Endothelial cell of umbilical vein (primary cell): ENCODE results near the gene WDPCP.

Source experiments
- EZH2 ChIP-seq: IDR thresholded peaks from 2 replicates; pipeline ENCODE4 v1.6.1; 2012; ENCODE audit warnings: borderline replicate concordance, low read depth, mild to moderate bottlenecking, moderate library complexity, low read length, inconsistent platforms; ENCODE audit not compliant: severe bottlenecking
- FOS ChIP-seq: IDR thresholded peaks from 2 replicates; pipeline ENCODE4 v1.6.1; 2011; ENCODE audit warnings: mild to moderate bottlenecking, low read length, moderate library complexity, borderline replicate concordance; ENCODE audit not compliant: insufficient read depth
- JUN ChIP-seq: IDR thresholded peaks from 2 replicates; pipeline ENCODE4 v1.6.1; 2011; ENCODE audit warnings: borderline replicate concordance, low read depth; ENCODE audit not compliant: insufficient read length, insufficient read depth
- POLR2A ChIP-seq: IDR thresholded peaks from 2 replicates; pipeline ENCODE4 v1.6.1; 2012; ENCODE audit warnings: low read depth, mild to moderate bottlenecking, control low read depth, low read length
- POLR2AphosphoS5 ChIP-seq: IDR thresholded peaks from 2 replicates; pipeline ENCODE4 v1.6.1; 2012; ENCODE audit warnings: low read depth, mild to moderate bottlenecking, control low read depth, low read length, moderate library complexity; ENCODE audit not compliant: insufficient read depth
- TF ChIP-seq, protein P1 (sequence below), 2 donors: IDR thresholded peaks; 1 replicate in 1 of 2; 2 replicates in 1 of 2; pipeline ENCODE4 v1.5.1; 2011; ENCODE audit warnings: low read length in 2 of 2, mild to moderate bottlenecking in 2 of 2, moderate library complexity in 2 of 2, control low read depth in 1 of 2, inconsistent platforms in 1 of 2, low read depth in 1 of 2; ENCODE audit not compliant: insufficient read depth in 1 of 2; ENCODE audit errors: extremely low read depth in 1 of 2
- TF ChIP-seq, protein P2 (sequence below): IDR thresholded peaks from 2 replicates; pipeline ENCODE4 v1.6.1; 2011; ENCODE audit not compliant: insufficient read depth, insufficient read length

DNA sequence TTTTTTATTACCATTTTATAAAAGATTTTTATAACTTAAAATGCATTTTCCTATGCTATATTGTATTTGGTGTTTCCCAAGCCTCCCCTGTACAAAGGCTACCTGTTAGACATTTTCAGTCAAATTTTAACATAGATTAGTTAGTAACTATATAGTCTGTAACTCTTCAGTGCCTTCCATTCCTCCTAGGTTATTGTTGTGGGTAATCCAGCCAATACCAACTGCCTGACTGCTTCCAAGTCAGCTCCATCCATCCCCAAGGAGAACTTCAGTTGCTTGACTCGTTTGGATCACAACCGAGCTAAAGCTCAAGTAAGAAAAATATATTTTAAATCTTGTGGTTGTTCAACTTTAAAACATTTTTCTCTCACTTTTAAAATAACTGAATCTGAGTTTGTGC is 10.7 kb upstream of the WDPCP start:
- TF ChIP-seq EZH2 = no peak
- TF ChIP-seq, protein P1, sequence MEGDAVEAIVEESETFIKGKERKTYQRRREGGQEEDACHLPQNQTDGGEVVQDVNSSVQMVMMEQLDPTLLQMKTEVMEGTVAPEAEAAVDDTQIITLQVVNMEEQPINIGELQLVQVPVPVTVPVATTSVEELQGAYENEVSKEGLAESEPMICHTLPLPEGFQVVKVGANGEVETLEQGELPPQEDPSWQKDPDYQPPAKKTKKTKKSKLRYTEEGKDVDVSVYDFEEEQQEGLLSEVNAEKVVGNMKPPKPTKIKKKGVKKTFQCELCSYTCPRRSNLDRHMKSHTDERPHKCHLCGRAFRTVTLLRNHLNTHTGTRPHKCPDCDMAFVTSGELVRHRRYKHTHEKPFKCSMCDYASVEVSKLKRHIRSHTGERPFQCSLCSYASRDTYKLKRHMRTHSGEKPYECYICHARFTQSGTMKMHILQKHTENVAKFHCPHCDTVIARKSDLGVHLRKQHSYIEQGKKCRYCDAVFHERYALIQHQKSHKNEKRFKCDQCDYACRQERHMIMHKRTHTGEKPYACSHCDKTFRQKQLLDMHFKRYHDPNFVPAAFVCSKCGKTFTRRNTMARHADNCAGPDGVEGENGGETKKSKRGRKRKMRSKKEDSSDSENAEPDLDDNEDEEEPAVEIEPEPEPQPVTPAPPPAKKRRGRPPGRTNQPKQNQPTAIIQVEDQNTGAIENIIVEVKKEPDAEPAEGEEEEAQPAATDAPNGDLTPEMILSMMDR (IDR thresholded peaks at IDR 0.05; ENCODE audit: extremely low read depth in 1 of 2, insufficient read depth in 1 of 2, low read depth in 1 of 2, low read length in 2 of 2) = no peak
- no peak for TF ChIP-seq FOS
- TF ChIP-seq, protein P2, sequence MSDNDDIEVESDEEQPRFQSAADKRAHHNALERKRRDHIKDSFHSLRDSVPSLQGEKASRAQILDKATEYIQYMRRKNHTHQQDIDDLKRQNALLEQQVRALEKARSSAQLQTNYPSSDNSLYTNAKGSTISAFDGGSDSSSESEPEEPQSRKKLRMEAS = no peak
- no peak for TF ChIP-seq POLR2A
- no peak for TF ChIP-seq POLR2AphosphoS5
- no peak for TF ChIP-seq JUN
